AG09319 (cell line): ENCODE results near the gene TLR10.

Experiments
- DNase-seq: peaks from one replicate; pipeline ENCODE4 v3.0.0-alpha.2; 2010; ENCODE audit warnings: low read depth; ENCODE audit errors: extremely low read depth
- CTCF ChIP-seq: IDR thresholded peaks from 2 replicates; pipeline ENCODE4 v1.5.1; 2011; ENCODE audit warnings: low read depth, mild to moderate bottlenecking, inconsistent platforms, low read length, moderate library complexity

TLR10 gene

DNA sequence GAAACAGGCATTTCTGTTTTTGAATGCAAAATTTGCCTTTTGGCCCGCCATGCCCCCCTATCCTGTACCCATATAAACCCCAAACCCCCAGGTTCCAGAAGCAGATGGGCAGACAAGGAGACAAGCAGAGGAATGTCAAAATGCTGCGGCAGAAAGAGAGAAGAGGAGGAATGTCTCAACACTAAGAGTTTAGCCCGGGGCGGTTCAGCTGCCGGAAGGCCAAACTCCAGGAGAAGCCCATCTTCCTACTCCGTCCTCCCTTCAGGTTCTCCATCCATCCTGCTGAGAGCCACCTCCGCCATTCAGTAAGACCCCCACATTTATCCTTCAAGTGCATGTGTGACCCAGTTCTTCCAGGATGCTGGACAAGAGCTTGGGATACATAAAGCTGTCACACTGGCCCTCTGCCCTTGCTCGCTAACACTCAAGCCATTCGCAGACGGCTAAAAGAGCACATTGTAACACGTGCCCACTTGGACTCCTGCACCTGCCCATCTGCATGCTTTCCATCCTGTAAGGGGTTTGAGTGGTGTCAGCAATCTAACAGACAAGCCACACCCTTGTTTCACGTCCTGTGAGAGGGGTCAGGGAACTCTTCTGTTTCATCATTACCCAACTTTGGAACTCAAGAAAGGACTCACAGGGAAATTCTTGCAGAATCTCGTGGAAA lies 31.3 kb downstream of the TLR10 start:
- no peak for TF ChIP-seq CTCF
- no peak for DNase-seq

GRCh38 chr4:38749336-38749735 lies 33.5 kb downstream of the TLR10 start:
- no peak for DNase-seq
- no peak for TF ChIP-seq CTCF

DNA sequence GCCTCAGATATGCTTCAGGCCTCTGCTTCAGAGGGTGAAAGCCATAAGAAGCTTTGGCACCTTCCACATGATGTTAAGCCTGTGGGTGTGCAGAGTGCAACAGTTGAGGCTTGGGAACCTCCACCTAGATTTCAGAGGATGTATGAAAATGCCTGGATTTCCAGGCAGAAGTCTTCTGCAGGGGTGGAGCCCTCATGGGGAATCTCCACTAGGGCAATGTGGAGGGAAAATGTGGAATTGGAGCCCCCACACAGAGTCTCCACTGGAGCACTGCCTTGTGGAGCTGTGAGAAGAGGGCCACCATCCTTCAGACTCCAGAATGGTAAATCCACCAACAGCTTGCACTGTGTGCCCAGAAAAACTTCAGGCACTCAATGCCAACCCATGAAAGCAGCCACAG lies 35.2 kb downstream of the TLR10 start:
- DNase-seq = no peak
- no peak for TF ChIP-seq CTCF

- no peak for DNase-seq
- TF ChIP-seq CTCF = no peak
These were observed 36.9 kb downstream of the TLR10 start for GRCh38 chr4:38745881-38746280.

GRCh38 chr4:38743866-38744265 lies 38.9 kb downstream of the TLR10 start:
- no peak for TF ChIP-seq CTCF
- no peak for DNase-seq

DNA sequence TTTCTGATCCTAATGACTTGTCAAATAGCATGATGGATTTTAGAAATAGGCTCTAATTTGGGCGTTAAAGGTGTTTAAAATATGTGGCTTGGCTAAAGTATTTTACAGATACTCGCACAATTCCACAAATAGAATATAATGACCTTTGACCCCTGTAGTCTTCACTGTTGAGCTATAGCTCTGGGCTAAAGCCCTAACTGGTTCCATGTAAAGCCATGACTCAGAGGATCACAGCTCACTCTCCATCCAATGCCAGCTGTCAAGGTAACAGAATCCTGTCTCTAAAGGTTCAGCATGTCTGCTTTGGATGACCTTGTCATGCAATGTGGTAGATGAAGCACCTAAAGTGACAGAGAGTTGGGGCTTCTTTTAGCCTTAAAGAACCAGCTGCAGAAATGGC lies 42.5 kb downstream of the TLR10 start:
- no peak for TF ChIP-seq CTCF
- no peak for DNase-seq

DNA sequence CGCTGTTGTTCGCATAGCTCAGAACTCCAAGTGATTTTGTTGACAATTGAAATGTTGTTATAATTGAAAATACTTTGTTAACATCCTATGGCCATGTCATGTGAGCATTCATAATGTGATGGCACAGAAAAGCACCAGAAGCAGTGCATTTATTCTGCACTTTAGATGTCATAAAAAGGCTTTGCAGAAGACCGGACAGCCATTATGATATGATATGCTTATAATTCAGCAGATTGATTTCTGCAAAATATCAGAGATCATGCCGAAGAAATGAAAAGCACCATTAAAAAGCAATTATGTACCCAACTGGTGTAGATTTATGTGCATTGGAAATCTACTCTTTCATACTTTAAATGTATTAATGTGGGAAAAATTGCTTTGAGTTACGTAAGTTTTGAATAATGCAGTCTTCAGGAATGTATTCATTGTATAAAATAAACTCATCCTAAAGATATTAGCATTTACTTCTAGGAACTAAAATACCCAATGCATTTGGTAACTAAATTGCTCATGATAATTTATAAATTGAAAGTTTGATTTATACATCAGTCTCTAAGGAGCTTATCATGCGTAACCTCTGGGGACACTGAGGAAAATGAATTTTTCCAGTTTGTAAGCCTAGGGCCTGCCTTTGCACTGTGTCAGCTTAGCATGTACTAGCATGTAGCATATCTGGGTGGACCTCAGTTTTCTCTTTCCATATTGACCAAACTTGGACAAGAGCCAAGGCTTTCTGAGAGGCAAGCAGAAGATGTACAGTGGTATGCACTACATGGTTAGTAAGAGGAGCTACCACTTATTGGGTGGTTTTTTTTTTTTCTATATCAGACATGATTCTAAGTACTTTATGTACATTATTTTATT lies 43.6 kb downstream of the TLR10 start:
- no peak for DNase-seq
- no peak for TF ChIP-seq CTCF
